Right renal pelvis (tissue), 4 donors: Measurements from ENCODE around the gene TAF11L2. TPM values are rescaled to one million over a fixed set of nuclear protein-coding genes. Genes with fewer than 3 reads are reported as not detected.
"Not testable (repeated sequence)": the region's sequence is repeated elsewhere in the genome, so short reads cannot be mapped to it uniquely, and the experiment has no call there.

Experiments used
- DNase-seq, 4 donors: peaks; one replicate each; pipeline ENCODE4 v3.0.0-alpha.2; 2013; ENCODE audit warnings: low read depth in 4 of 4, low spot score in 3 of 4, missing footprints in 1 of 4
- polyA plus RNA-seq, 4 donors: library from polyadenylated mRNA; unstranded; fragments of 120-200 nt; gene quantifications; one replicate each; pipeline ENCODE4 v1.2.1, GENCODE V29; 2013; ENCODE audit not compliant: insufficient read length in 4 of 4

Gene TAF11L2
- not detected for polyA plus RNA-seq

- not testable (repeated sequence) for DNase-seq
Observed at GRCh38 chr5:17497931-17498330, at the start of gene TAF11L2. TAF11L2 (plus strand) TSS chr5:17498231.

GRCh38 chr5:17448877-17449276, 49.2 kb upstream of the TAF11L2 start:
- DNase-seq, result no peak

DNA sequence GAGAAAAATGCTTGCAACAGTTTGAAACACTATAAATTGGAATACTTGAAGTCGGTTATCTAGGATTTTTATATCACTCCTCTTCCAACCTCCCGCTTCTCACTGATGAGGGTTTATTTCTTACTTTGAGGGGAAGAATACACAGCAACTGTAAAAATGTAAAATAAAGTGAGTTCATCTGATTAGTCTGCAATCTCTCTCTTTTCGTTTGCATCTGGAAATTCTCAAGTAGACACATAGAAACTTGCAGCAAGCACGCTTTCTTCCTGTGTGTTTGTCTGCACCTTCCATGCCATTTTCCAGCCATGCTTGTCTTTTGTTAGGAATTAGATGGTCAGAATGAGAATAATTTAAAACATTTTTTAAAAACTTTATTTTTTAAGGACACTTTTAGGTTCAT, 45.1 kb upstream of the TAF11L2 start:
- DNase-seq, result no peak

GRCh38 chr5:17455942-17456341, 42.1 kb upstream of the TAF11L2 start:
- DNase-seq, result no peak

GRCh38 chr5:17461793-17462192, 36.2 kb upstream of the TAF11L2 start:
- DNase-seq, result no peak

DNA sequence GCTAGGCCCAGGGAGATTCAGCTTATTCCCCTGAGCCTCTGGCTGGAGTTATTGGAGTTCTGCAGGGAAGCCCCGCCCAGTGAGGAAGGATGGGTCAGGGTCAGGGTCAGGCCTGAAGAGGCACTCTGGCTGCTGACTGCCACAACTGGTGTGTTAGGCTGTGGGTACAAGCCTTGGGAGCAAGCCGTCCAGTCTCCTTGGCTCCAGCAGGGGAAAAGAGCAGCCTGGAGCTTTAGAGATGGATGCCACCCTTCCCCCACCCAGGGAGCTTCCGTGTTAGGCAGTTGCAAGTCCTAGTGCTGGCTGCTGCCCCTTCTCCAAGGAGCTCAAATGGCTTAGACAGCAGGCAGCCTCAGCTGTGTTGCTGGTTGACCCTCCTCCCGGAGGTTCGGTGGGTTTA, 34.4 kb upstream of the TAF11L2 start:
- DNase-seq, result no peak

GRCh38 chr5:17470064-17470463, 28.0 kb upstream of the TAF11L2 start:
- no peak for DNase-seq

DNA sequence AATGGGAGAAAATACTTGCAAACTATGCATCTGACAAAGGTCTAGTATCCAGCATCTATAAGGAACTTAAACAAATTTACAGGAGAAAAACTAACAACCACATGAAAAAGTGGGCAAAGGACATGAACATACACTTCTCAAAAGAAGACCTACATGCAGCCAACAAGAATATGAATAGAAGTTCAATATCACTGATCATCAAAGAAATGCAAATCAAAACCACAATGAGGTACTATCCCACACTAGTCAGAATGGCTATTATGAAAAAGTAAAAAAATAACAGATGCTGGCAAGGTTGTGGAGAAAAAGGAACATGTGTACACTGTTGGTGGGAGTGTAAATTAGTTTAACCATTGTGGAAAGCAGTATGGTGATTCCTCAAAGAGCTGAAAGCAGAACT, 23.0 kb upstream of the TAF11L2 start:
- DNase-seq, result not testable (repeated sequence)

- no peak for DNase-seq
Observed at GRCh38 chr5:17477043-17477442, 21.0 kb upstream of the TAF11L2 start.

GRCh38 chr5:17477573-17478265, 20.3 kb upstream of the TAF11L2 start:
- no peak for DNase-seq

- no peak for DNase-seq
Observed at GRCh38 chr5:17481378-17481777, 16.7 kb upstream of the TAF11L2 start.

DNA sequence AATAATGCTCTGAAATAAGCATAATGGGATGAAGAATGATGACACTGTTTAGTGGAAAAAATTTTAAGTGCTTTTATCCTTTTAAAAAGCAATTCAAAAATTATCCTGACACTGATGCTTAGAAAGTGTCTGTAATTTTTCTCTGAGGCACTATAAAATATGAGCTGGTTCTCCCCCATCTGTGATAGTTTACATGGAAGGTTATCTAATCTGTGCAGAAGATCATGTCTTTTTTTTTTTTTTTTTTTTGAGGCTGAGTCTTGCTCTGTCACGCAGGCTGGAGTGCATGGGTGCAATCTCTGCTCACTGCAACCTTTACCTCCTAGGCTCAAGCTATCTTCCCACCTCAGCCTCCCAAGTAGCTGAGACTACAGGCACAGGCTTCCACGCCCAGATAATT, 15.2 kb upstream of the TAF11L2 start:
- DNase-seq, result no peak

- DNase-seq, result not testable (repeated sequence)
Observed at GRCh38 chr5:17486464-17487173, 11.4 kb upstream of the TAF11L2 start.

GRCh38 chr5:17487174-17487512, 10.9 kb upstream of the TAF11L2 start:
- DNase-seq, result no peak

DNA sequence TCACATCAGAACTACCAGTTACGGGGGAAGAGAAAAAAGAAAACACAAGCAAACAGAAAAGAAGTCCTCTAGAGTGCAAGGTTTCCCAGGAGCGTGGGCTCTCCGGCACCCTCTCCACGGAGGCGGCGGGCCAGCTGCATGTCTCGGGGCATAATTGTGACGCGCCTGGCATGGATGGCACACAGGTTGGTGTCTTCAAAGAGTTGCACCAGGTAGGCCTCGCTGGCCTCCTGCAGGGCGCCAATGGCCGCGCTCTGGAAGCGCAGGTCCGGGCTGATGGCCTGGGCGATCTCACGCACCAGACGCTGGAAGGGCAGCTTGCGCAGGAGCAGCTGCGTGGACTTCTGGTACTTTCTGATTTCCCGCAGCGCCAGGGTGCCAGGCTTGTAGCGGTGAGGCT, 6.8 kb upstream of the TAF11L2 start:
- DNase-seq, result not testable (repeated sequence)

DNA sequence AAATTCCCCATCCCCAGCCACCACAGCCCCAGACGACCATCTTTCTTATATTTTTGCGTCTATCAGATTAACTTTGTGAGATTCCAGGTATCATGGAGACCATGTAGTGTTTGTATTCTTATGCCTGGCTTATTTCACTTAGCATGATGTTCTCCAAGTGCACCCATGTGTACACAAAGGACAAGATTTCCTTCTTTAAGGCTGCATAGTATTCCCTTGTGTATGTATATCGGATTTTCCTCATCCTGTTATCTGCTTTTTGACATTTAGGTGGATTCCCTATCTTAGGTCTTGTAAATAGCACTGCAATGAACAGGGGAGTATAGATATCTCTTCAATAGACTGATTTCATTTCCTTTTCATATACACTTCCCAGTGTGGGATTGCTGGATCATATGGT, 5.3 kb upstream of the TAF11L2 start:
- no peak for DNase-seq

DNA sequence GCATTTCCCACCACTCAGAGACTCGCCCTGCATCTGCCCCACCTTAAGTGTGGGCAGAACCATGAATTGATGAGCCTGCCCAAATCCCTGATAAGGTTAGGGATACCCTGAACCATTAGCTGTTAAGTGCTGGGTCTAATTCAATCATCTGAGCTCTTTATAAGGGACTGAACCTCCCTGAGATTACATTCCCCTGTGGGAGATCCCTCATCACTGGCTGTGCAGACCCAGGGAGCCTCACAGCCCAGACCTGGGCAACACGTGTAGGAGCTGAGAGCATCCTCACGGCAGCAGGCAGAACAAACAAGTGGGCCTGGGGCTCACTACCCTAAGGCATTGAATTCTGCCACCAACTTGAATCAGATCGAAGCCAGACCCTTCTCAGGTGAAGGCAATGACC, 585 bp upstream of the TAF11L2 start:
- DNase-seq, result no peak

DNA sequence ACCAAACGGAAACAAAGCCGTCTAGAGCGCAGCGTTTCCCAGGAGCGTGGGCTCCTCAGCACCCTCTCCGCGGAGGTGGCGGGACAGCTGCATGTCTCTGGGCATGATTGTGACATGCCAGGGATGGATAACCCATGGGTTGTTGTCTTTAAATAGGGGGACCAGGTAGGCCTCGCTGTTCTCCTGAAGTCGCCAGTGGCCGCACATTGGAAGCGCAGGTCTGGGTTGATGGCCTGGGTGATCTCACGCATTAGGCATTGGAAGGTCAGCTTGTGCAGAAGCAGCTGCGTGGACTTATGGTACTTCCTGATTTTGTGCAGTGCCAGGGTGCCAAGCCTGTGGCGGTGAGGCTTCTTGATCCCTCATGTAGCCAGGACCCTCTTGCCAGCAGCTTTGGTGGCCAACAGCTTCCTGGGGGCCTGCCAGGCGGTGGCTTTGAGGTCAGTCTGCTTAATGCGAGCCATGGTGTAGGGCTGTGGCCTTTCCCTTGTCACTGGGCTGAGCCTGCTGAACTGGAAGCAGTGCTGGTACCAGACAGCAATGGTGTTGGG, 13.8 kb downstream of the TAF11L2 start:
- no peak for DNase-seq

GRCh38 chr5:17517526-17517925, 19.5 kb downstream of the TAF11L2 start:
- DNase-seq, result not testable (repeated sequence)

DNA sequence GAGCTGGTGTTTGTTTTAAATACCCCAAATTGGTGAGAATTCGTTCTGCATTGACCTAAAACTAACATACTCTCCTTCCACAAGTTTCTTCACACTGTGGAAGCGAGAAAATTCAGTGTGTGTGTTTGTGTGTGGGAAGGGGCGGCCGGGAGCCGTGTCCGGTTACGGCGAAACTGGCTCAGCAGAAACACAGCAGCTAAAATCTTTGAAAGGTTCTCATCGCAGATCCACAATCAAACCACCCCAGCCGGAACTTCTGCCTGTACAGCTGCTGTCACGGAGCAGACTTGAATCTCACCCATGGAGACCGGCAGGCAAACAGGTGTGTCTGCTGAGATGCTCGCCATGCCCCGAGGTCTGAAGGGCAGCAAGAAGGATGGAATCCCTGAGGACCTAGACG, 20.0 kb downstream of the TAF11L2 start, which contains the start of gene TAF11L3:
Gene TAF11L3 (plus strand): TSS at position 301 of the 400 bp plus-strand sequence.
- not testable (repeated sequence) for DNase-seq

DNA sequence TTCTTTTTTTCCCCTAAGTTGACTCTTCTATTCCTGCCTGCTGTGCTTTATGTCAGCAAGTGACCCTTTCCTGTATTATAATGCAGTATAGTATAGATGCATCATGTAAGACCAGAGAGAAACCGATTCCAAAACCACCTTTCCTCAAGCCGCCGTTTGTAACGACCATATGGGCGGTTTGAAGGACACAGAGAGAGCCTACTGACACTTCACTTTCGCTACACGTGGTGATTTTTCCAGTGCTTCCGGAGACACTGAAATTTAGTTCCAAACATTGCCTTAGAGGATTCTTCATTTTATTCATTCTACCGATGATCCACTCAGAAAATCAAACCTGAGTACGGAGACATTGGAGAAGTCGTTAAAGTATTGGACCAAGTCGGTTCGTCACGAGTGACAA, 21.5 kb downstream of the TAF11L2 start:
- not testable (repeated sequence) for DNase-seq

DNA sequence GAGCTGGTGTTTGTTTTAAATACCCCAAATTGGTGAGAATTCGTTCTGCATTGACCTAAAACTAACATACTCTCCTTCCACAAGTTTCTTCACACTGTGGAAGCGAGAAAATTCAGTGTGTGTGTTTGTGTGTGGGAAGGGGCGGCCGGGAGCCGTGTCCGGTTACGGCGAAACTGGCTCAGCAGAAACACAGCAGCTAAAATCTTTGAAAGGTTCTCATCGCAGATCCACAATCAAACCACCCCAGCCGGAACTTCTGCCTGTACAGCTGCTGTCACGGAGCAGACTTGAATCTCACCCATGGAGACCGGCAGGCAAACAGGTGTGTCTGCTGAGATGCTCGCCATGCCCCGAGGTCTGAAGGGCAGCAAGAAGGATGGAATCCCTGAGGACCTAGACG, 23.5 kb downstream of the TAF11L2 start, which contains the start of gene TAF11L4:
Gene TAF11L4 (plus strand): TSS at position 301 of the 400 bp plus-strand sequence.
- not testable (repeated sequence) for DNase-seq
